Ovary (tissue), 3 donors: Measurements from ENCODE around the gene DEF6.

Experiments
- CTCF ChIP-seq, 3 donors: fragments of 450-650 bp in 2 of 3; fragments of 200-600 bp in 1 of 3; IDR thresholded peaks; one replicate each; pipeline versions ENCODE4 v1.5.1 to v1.8.0; 2016 to 2022; ENCODE audit warnings: antibody characterized with exemption in 3 of 3, mild to moderate bottlenecking in 1 of 3
- EP300 ChIP-seq: sonication (generic); formaldehyde crosslinking; IDR thresholded peaks from one replicate; pipeline ENCODE4 v1.6.1; 2017; ENCODE audit warnings: antibody characterized with exemption
- POLR2A ChIP-seq: fragments of 450-650 bp; IDR thresholded peaks from one replicate; pipeline ENCODE4 v1.6.1; 2017; ENCODE audit warnings: antibody characterized with exemption, mild to moderate bottlenecking, moderate library complexity
- donor health status: DM: no; HTN: no; CAD: no.

GRCh38 chr6:35319346-35320030, 21.9 kb downstream of the DEF6 start:
- no peak for TF ChIP-seq CTCF (IDR thresholded peaks at IDR 0.05)
- TF ChIP-seq EP300 = no peak
- TF ChIP-seq POLR2A = no peak
